A673 (cell line): ENCODE measurements around the gene ABHD17A.
"Not testable (repeated sequence)": the region's sequence is repeated elsewhere in the genome, so short reads cannot be mapped to it uniquely, and the experiment has no call there.

Experiments used
- EZH2 ChIP-seq: fragments of 200-600 bp; sonication (generic); IDR thresholded peaks from 2 replicates; pipeline ENCODE4 v1.6.1; 2017; ENCODE audit warnings: borderline replicate concordance, low read depth, mild to moderate bottlenecking, mixed read lengths, antibody characterized with exemption, low read length; ENCODE audit not compliant: poor library complexity, severe bottlenecking
- TF ChIP-seq, protein P1 (sequence below): fragments of 300-800, 200-600 bp; sonication (generic); conservative IDR thresholded peaks from 2 replicates; pipeline ENCODE4 v1.5.1; 2017; ENCODE audit warnings: low read depth, mild to moderate bottlenecking, antibody characterized with exemption, low read length, moderate library complexity, mixed read lengths

DNA sequence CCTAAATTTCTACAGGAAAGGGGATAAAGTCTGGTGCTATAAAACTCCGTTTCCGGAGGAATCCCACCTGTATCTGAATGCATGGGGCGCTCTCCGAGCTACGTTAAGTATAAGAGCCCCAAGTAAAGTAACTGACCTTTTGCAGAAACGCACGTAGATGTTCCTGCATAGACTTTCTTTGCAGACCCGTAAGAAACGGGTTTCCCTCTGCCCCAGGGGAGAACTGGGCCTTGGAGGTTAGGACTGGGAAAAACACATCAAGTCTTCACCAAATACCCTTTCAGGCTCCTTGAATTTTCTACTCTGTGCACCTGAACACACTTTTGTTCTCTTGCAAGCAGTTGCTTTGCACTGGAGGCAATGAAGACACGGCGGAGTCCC lies 10.0 kb downstream of the ABHD17A start:
- TF ChIP-seq, protein P1, sequence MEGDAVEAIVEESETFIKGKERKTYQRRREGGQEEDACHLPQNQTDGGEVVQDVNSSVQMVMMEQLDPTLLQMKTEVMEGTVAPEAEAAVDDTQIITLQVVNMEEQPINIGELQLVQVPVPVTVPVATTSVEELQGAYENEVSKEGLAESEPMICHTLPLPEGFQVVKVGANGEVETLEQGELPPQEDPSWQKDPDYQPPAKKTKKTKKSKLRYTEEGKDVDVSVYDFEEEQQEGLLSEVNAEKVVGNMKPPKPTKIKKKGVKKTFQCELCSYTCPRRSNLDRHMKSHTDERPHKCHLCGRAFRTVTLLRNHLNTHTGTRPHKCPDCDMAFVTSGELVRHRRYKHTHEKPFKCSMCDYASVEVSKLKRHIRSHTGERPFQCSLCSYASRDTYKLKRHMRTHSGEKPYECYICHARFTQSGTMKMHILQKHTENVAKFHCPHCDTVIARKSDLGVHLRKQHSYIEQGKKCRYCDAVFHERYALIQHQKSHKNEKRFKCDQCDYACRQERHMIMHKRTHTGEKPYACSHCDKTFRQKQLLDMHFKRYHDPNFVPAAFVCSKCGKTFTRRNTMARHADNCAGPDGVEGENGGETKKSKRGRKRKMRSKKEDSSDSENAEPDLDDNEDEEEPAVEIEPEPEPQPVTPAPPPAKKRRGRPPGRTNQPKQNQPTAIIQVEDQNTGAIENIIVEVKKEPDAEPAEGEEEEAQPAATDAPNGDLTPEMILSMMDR: not testable (repeated sequence)
- TF ChIP-seq EZH2: not testable (repeated sequence)
